Prostate gland (tissue), 2 donors: ENCODE results near the gene PAAF1.

Source experiments
- CTCF ChIP-seq, 4 experiments: fragments of 200-600 bp in 2 of 4; fragments of 450-650 bp in 2 of 4; sonication (generic) in 2 of 4; IDR thresholded peaks; 1 replicate in 3 of 4; 2 replicates in 1 of 4; pipeline ENCODE4 v1.5.1; 2016 to 2019; ENCODE audit warnings: antibody characterized with exemption in 4 of 4, mild to moderate bottlenecking in 2 of 4, moderate library complexity in 2 of 4
- POLR2A ChIP-seq: fragments of 450-650 bp; IDR thresholded peaks from one replicate; pipeline ENCODE4 v1.6.1; 2016; ENCODE audit warnings: antibody characterized with exemption, mild to moderate bottlenecking
- POLR2AphosphoS5 ChIP-seq: sonication (generic); formaldehyde crosslinking; IDR thresholded peaks from one replicate; pipeline ENCODE4 v1.6.1; 2017; ENCODE audit warnings: antibody characterized with exemption

- TF ChIP-seq CTCF (IDR thresholded peaks at IDR 0.05), result no peak
- no peak for TF ChIP-seq POLR2AphosphoS5
- no peak for TF ChIP-seq POLR2A
These were observed 46.5 kb upstream of the PAAF1 start for GRCh38 chr11:73830261-73830660.
